Fibroblast of pulmonary artery (primary cell): ENCODE data around the gene ITPR3.

ENCODE experiments used
- DNase-seq: peaks from one replicate; pipeline ENCODE4 v3.0.0-alpha.2; 2010; ENCODE audit warnings: low read depth
- H3K4me3 ChIP-seq: replicated peaks from 2 replicates; pipeline ENCODE4 v1.5.1; 2011; ENCODE audit warnings: low read depth, mild to moderate bottlenecking, control low read depth, low read length, moderate library complexity
- TF ChIP-seq, protein P1 (sequence below): IDR thresholded peaks from 2 replicates; pipeline ENCODE4 v1.5.1; 2011; ENCODE audit warnings: mild to moderate bottlenecking, control low read depth, low read length, inconsistent platforms; ENCODE audit errors: missing control alignments

ITPR3 gene

DNA sequence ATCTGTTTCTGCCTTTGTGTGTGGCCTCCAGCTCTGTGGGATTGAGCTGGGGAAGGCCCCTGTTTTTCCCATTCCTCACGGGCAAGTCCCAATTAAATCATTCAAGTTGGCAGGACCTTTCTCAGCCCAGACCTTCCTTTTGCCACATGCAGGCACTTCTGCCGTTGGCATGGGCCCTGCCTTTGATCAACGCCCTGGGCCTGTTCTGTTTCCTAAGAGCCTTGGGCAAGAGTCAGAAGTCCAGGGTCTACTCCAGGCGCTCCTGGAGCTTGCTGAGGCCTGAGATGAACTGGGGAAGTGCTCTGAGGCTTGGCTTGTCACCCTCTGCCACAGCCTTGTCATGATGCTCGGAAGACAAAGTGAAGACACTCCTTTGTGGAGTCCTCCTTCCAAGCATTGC lies 118.4 kb downstream of the ITPR3 start:
- TF ChIP-seq, protein P1, sequence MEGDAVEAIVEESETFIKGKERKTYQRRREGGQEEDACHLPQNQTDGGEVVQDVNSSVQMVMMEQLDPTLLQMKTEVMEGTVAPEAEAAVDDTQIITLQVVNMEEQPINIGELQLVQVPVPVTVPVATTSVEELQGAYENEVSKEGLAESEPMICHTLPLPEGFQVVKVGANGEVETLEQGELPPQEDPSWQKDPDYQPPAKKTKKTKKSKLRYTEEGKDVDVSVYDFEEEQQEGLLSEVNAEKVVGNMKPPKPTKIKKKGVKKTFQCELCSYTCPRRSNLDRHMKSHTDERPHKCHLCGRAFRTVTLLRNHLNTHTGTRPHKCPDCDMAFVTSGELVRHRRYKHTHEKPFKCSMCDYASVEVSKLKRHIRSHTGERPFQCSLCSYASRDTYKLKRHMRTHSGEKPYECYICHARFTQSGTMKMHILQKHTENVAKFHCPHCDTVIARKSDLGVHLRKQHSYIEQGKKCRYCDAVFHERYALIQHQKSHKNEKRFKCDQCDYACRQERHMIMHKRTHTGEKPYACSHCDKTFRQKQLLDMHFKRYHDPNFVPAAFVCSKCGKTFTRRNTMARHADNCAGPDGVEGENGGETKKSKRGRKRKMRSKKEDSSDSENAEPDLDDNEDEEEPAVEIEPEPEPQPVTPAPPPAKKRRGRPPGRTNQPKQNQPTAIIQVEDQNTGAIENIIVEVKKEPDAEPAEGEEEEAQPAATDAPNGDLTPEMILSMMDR, result no peak

DNA sequence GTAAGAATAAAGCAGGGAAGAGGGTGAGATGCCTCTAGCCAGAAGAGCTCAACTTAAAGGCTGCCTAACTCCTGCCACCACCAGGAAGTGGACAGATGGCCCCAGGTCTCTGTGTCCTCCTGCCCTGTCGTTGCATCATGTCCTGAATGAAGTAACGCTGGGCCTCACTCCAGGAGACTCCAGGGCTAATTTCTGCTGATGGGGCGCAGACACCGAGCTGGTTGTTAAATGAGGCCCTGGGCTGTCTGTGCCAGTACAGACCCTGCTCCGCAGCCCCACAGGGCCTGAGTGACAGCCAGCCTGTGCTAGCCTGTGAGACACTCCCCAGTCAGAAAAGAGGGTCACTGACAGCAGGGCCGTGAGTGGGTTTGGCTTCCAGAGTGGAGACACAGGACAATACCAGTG lies 119.1 kb downstream of the ITPR3 start:
- TF ChIP-seq, protein P1, result no peak
- no peak overlapping the region for H3K4me3 ChIP-seq
- peak; percentile 32 for DNase-seq

More for the DNA sequence above, 118.4 kb downstream of the ITPR3 start:
- DNase-seq, result no peak
- no peak overlapping the region for H3K4me3 ChIP-seq

DNA sequence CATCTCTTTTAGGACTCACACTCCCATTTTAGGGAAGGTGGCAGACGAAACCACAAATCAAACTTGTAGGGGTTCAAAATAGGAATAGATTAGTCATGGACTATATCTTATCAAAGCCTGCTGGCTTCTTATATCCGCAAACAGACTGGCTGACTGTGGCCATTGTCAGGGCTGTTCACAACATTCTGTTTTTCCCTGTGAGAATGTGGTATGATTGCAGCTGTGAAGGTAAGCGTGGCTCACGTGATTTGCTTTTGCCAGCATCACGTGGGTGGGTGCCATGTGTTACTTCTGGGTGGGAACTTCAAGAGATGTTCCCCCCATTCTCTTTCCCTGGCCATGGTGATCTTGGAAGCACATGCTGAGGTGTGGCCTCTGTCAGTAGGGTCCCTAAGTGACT lies 119.7 kb downstream of the ITPR3 start:
- TF ChIP-seq, protein P1, result no peak
- DNase-seq, result no peak
- H3K4me3 ChIP-seq, result no peak overlapping the region

DNA sequence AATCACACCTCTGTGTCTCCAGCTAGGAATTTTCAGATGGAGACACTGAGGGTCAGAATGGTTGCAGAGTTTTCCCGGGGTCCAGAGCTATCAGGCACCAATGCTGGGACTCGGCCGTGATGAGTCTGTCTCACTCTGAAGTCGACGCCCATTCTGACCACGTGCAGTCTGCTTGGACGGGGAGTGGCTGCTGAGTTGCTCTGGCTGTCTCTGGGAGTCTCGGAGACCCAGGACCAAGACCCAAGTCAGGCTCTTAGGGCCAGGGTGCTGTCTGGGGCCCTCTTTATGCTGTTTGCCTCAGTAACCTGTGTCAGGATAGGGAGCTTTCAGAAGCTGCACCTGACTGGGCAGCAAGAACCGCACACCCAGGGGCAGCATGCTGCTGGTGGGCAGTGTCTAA lies 121.0 kb downstream of the ITPR3 start:
- no peak overlapping the region for H3K4me3 ChIP-seq
- DNase-seq, result no peak
- TF ChIP-seq, protein P1, result no peak

DNA sequence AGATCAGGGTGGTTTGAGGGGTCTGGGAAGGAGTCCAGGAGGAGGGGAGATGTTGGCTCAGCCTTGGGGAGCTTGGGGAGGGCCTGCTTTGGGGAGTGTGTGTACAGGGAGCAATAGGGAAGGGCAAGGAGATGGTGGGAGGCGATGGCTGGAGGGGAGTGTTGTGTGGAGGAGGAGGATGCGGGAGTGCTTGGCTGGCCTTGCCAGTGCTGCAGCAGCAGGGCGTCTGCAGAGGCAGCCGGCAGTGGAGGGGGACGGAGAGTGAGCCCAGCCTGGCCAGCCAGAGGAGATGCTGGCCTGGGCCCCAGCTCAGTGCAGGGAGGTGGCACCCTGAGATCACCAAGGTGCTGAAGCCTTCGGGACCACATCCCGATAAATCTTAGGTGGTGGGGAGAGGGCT lies 121.7 kb downstream of the ITPR3 start:
- DNase-seq, result no peak
- no peak overlapping the region for H3K4me3 ChIP-seq
- TF ChIP-seq, protein P1, result no peak

DNA sequence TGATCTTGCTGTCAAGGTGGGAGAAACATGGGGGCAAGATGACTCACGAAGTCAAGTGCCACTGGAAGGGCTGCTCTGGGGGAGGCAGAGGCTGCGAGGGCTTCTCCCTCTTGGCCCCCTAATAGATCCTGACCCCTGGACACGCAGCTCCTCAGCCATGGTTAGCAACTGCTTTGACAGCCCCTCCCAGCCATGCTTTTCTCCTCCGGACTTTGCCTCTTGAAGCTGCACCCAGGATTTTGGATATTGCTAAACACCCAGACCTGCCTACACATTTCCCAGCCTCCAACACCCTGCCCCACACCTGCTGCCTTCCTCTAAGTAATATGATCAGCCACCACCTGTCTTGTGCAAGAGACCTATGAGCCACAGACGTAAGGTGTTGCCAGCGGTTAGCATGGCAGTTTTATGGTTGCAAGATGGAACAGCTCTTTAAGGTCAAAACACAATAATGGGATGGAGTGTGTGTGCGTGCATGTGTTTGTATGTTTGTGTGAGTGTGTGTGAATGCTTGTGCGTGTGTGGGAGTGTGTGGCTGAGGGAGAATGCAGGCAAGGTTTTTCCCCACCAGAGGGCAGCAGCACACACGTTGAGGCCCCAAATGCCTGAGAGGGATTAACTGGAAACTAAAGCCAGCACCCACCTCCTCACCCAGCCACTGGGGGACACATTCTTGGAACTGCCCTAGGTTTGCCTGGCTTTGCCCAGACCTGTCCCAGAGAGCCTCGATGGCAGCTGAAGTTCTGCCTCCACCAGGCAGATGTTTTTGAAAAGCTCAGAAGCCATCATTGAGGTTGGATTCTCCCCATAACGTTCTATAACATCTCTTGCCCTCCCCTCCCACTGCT lies 123.1 kb downstream of the ITPR3 start:
- TF ChIP-seq, protein P1, result peak; percentile 98
- DNase-seq, result peak; percentile 83
- H3K4me3 ChIP-seq, result no peak overlapping the region
